Heart left ventricle (tissue), 16 donors: ENCODE results near the gene CRYGN. TPM values are rescaled to one million over a fixed set of nuclear protein-coding genes. Genes with fewer than 3 reads are reported as not detected.
A peak's percentile ranks its signal among the peaks of the same experiment; 100 is the strongest.

Experiments
- ATAC-seq, 4 donors: fragments of 200-7000 bp; cut with Tn5 transposase; one replicate each; pipeline ENCODE4 v1.9.1; 2020 to 2022; ENCODE audit warnings: moderate library complexity in 4 of 4, mild to moderate bottlenecking in 3 of 4, moderate number of reproducible peaks in 1 of 4
- DNase-seq, 5 donors: peaks; one replicate each; pipeline ENCODE4 v3.0.0-alpha.2; 2020
- H3K27ac ChIP-seq, 12 donors: fragments of 200-600 bp; sonication (generic) in 4 of 12; one replicate each; pipeline versions ENCODE4 v1.5.0 to v1.8.0; 2016 to 2022; ENCODE audit warnings: mild to moderate bottlenecking in 2 of 12
- H3K27me3 ChIP-seq, 9 donors: fragments of 200-600 bp; sonication (generic) in 2 of 9; one replicate each; pipeline versions ENCODE4 v1.5.1 to v1.8.0; 2016 to 2022; ENCODE audit warnings: mild to moderate bottlenecking in 3 of 9
- H3K36me3 ChIP-seq, 9 donors: fragments of 200-600 bp; sonication (generic) in 2 of 9; one replicate each; pipeline versions ENCODE4 v1.5.0 to v1.8.0; 2018 to 2022; ENCODE audit warnings: mild to moderate bottlenecking in 2 of 9
- H3K4me1 ChIP-seq, 12 donors: fragments of 200-600 bp; sonication (generic) in 4 of 12; one replicate each; pipeline versions ENCODE4 v1.5.0 to v1.8.0; 2016 to 2022; ENCODE audit warnings: mild to moderate bottlenecking in 3 of 12
- H3K4me3 ChIP-seq, 12 donors: fragments of 200-600 bp; sonication (generic) in 4 of 12; one replicate each; pipeline versions ENCODE4 v1.5.0 to v1.8.0; 2017 to 2022; ENCODE audit warnings: mild to moderate bottlenecking in 9 of 12, moderate library complexity in 4 of 12
- H3K9me3 ChIP-seq, 12 donors: fragments of 200-600 bp; sonication (generic) in 4 of 12; one replicate each; pipeline versions ENCODE4 v1.5.0 to v1.8.0; 2016 to 2022; ENCODE audit warnings: mild to moderate bottlenecking in 1 of 12
- CTCF ChIP-seq, 12 donors: fragments of 200-600 bp; sonication (generic) in 4 of 12; IDR thresholded peaks; one replicate each; pipeline versions ENCODE4 v1.5.0 to v1.8.0; 2018 to 2022; ENCODE audit warnings: antibody characterized with exemption in 12 of 12, mild to moderate bottlenecking in 5 of 12
- POLR2A ChIP-seq, 2 donors: fragments of 450-650 bp; IDR thresholded peaks; one replicate each; pipeline ENCODE4 v1.6.1; 2017; ENCODE audit warnings: antibody characterized with exemption in 2 of 2, mild to moderate bottlenecking in 2 of 2, moderate library complexity in 2 of 2
- WGBS, 4 donors: extraction: QIAGEN DNeasy Blood & Tissue Kit in 2 of 4; methylation state at CpG; one replicate each; pipeline versions ENCODE4 v1.1.5 to v1.1.7; 2013 to 2018; 5-methylcytosine and 5-hydroxymethylcytosine counted together
- intact Hi-C, 10 donors: fragments of 100-400 bp; cut with DNase I; formaldehyde crosslinking; loops; one replicate each; pipeline versions ENCODE4 v1.11.1 to v1.14.2; 2022
- long read RNA-seq, 3 donors: library from polyadenylated mRNA; unstranded; transcript quantifications; one replicate each; pipeline ENCODE4 v2.0.0, GENCODE V29; 2020 to 2021
- polyA plus RNA-seq, 2 donors: library from polyadenylated mRNA; stranded (reverse); fragments of 200-250 nt; gene quantifications; one replicate each; pipeline ENCODE4 v1.2.3, GENCODE V29; 2013
- total RNA-seq, 9 donors: library from RNA; depleted of rRNA in 2 of 9; stranded (reverse); fragments of >200 nt in 2 of 9; fragmentation: NEBNext Ultra II Directional in 3 of 9; extraction: Animal tissue kit (Norgen Biotek cat#: 25700) in 3 of 9; gene quantifications; one replicate each; pipeline versions ENCODE4 v1.1.0 to v1.2.4, GENCODE V29; 2016 to 2023
- donor health status: ischemic (EF 13 %, LVEDD 7.1; RV severe dilation, severe dysfunction).
- donor health status: healthy with polysubstance abuse.
- donor health status: DM: no; HTN: yes; CAD: no.
- donor health status: DM: no; HTN: no; CAD: no.
- donor health status: ischemic (EF 25% LVEDD 6.9; RV normal size, moderate dysfunction).
- donor health status: ischemic (EF 25% LVEDD 5.7; RV mildly dilated, moderate dysfunction).
- donor health status: healthy.
- donor health status: DM: yes; HTN: yes; CAD: no.
- donor health status: ischemic (EF 35%, LVEDD 5.7; RV mildly dilated, moderate dysfunction).
- donor health status: nonischemic (EF 11% LVEDD 7.7; RV severe dilation, severe dysfunction).
- donor health status: DM: yes; HTN: yes; CAD: no.
- donor health status: PGD.
- donor health status: ischemic (EF 29% LVEDD 5.4; RV normal size, mild dysfunction).
- donor health status: nonischemic (EF 23%, LVEDD 6.1; RV moderate dilation, normal function).

The CRYGN gene
- under 1 TPM in 1 of 9 donors, not detected in 8; 0.52 TPM for total RNA-seq
- polyA plus RNA-seq, result under 1 TPM in 1 of 2 donors, not detected in 1; 0.50 TPM
- long read RNA-seq, donor 1, result 0 reads
- long read RNA-seq, donor 2, result 0 reads
- long read RNA-seq, donor 3, result 0 reads

- TF ChIP-seq POLR2A (IDR thresholded peaks at IDR 0.05), result no peak
- no peak for TF ChIP-seq CTCF (IDR thresholded peaks at IDR 0.05)
- intact Hi-C loops, result loop anchor here in 2 of 10 donors (10.0 kb wide), 1 partner anchor 55 kb away; no protein-coding TSS in a partner anchor
- Histone ChIP-seq H3K36me3 (no peaks in the 10 kb centered on the region), H3K9me3 (no peaks in the 10 kb centered on the region), H3K27ac (peak within 1 kb of the TSS in 1 of 12 donors; percentile 55), H3K4me1 (peaks cover 0 to 18% (median 9%) of the 10 kb centered on the region in 12 donors), H3K27me3 (peaks cover 0 to 32% (median 6%) of the 10 kb centered on the region in 9 donors), H3K4me3 (peak within 1 kb of the TSS in 10 of 12 donors; percentile 27 to 42 (median 35))
- DNase-seq (no peak), ATAC-seq (peak in 1 of 4 donors; percentile 17)
- WGBS, 4 donors, result 15 to 32% (median 24%) methylated on average over 24 to 51 of the region's 51 CpGs
Observed at GRCh38 chr7:151439855-151440798, at the start of gene CRYGN. Gene CRYGN, minus strand, starts transcription at chr7:151440141. Its CDS starts 224 bp downstream, at chr7:151439917.

GRCh38 chr7:151489498-151489897, 49.6 kb upstream of the CRYGN start:
- no peak overlapping the region for H3K4me3 ChIP-seq
- peak overlapping the region in 5 of 12 donors; percentile 16 to 45 (median 22) for H3K27ac ChIP-seq
- peaks cover 0 to 63% (median 48%) of the 10 kb centered on the region in 9 donors for H3K36me3 ChIP-seq
- WGBS, 4 donors, result 29 to 42% (median 31%) methylated on average over 2 of the region's 2 CpGs
- H3K4me1 ChIP-seq, result peaks cover 0 to 85% (median 46%) of the 10 kb centered on the region in 12 donors
- TF ChIP-seq CTCF (IDR thresholded peaks at IDR 0.05) (no peak), POLR2A (IDR thresholded peaks at IDR 0.05) (no peak)
- ATAC-seq (peak in 2 of 4 donors; percentile 43), DNase-seq (no peak)
- no peaks in the 10 kb centered on the region for H3K9me3 ChIP-seq
- intact Hi-C loops, result no loop called here
- no peaks in the 10 kb centered on the region for H3K27me3 ChIP-seq

GRCh38 chr7:151488096-151488495, 48.2 kb upstream of the CRYGN start:
- Histone ChIP-seq H3K9me3 (no peaks in the 10 kb centered on the region), H3K27ac (no peak overlapping the region), H3K4me1 (peaks cover 0 to 84% (median 40%) of the 10 kb centered on the region in 12 donors), H3K27me3 (no peaks in the 10 kb centered on the region), H3K4me3 (no peak overlapping the region), H3K36me3 (peaks cover 0 to 77% (median 62%) of the 10 kb centered on the region in 9 donors)
- ATAC-seq, result no peak
- DNase-seq, result no peak
- intact Hi-C loops, result no loop called here
- TF ChIP-seq CTCF (IDR thresholded peaks at IDR 0.05) (no peak), POLR2A (IDR thresholded peaks at IDR 0.05) (no peak)

- H3K4me1 ChIP-seq, result peaks cover 0 to 87% (median 40%) of the 10 kb centered on the region in 12 donors
- no peaks in the 10 kb centered on the region for H3K9me3 ChIP-seq
- DNase-seq (no peak), ATAC-seq (no peak)
- 69 to 96% (median 85%) methylated on average over 2 of the region's 2 CpGs for WGBS, 4 donors
- intact Hi-C loops, result no loop called here
- H3K36me3 ChIP-seq, result peaks cover 0 to 86% (median 70%) of the 10 kb centered on the region in 9 donors
- H3K4me3 ChIP-seq, result no peak overlapping the region
- H3K27ac ChIP-seq, result no peak overlapping the region
- no peak for TF ChIP-seq POLR2A (IDR thresholded peaks at IDR 0.05)
- TF ChIP-seq CTCF (IDR thresholded peaks at IDR 0.05), result no peak
- no peaks in the 10 kb centered on the region for H3K27me3 ChIP-seq
Observed at GRCh38 chr7:151487228-151487627, 47.3 kb upstream of the CRYGN start.
